Measurements from ENCODE around the gene CEMIP2. TPM values are rescaled to one million over a fixed set of nuclear protein-coding genes. Genes with fewer than 3 reads are reported as not detected.
A peak's percentile ranks its signal among the peaks of the same experiment; 100 is the strongest.

The CEMIP2 gene
- polyA plus RNA-seq, 1 of the 3 experiments (the other 2 are of a cell fraction): 39.8 TPM

- no peak overlapping the region for H3K27ac ChIP-seq (ENCODE audit: low read depth in 2 of 2, low read length in 1 of 2)
- no peak for DNase-seq
- no peaks in the 10 kb centered on the region for H3K9me2 ChIP-seq
- no peaks in the 10 kb centered on the region for H3F3A ChIP-seq (replicated peaks; ENCODE audit: insufficient read depth)
- CTCF ChIA-PET: no interaction called here
- H3K79me2 ChIP-seq (ENCODE audit: insufficient read depth): no peaks in the 10 kb centered on the region
- H4K20me1 ChIP-seq (ENCODE audit: insufficient read depth): no peaks in the 10 kb centered on the region
- peaks cover 0 to 5% of the 10 kb centered on the region in 2 experiments; a peak in 2 of 4 replicates for H3K4me1 ChIP-seq (ENCODE audit: control insufficient read depth in 1 of 2, insufficient read depth in 2 of 2, low read depth in 1 of 2, low read length in 1 of 2)
- H3K4me3 ChIP-seq (ENCODE audit: low read depth in 2 of 2, low read length in 1 of 2): no peak overlapping the region
- H3K9me3 ChIP-seq: no peaks in the 10 kb centered on the region
- 42% methylated on average over 4 of the region's 4 CpGs for WGBS (ENCODE audit: low lambda C conversion rate)
- TF ChIP-seq YY1 (IDR thresholded peaks at IDR 0.05; ENCODE audit: low read depth): no peak
- no peak overlapping the region for H3K4me2 ChIP-seq
- POLR2A ChIA-PET: no interaction called here
- H3K27me3 ChIP-seq (ENCODE audit: insufficient read depth): no peaks in the 10 kb centered on the region
- no peak overlapping the region for H3K9ac ChIP-seq
- no peak overlapping the region for H2AFZ ChIP-seq (ENCODE audit: low read depth)
- H3K36me3 ChIP-seq (replicated peaks in 1 of 2; ENCODE audit: control insufficient read depth in 1 of 2, insufficient read depth in 2 of 2, low read length in 1 of 2): no peaks in the 10 kb centered on the region
Observed at GRCh38 chr9:71736236-71736635, 32.1 kb downstream of the CEMIP2 start.

DNA sequence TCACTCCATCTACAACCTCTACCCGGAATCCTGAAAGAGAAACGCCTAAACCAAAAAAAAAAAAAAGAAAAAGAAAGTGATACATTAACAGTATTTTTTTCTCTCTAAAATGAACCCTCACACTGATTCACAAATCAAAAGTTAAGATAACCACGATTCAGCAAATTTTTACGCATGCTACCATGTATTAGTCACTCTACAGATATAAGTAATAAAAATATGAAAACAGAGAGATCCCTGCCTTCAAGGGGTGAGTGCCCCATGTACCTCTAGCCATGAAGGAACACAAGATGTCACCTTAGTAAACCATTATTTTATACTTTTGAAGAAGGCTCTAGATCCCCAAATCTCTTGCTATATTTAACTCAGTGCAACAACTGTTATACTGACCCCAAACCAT, 33.4 kb downstream of the CEMIP2 start:
- Histone ChIP-seq H3K79me2 (ENCODE audit: insufficient read depth) (no peaks in the 10 kb centered on the region), H3K4me3 (ENCODE audit: low read depth in 2 of 2, low read length in 1 of 2) (no peak overlapping the region), H3K9me2 (no peaks in the 10 kb centered on the region), H3F3A (replicated peaks; ENCODE audit: insufficient read depth) (no peaks in the 10 kb centered on the region), H3K27me3 (ENCODE audit: insufficient read depth) (no peaks in the 10 kb centered on the region), H3K9me3 (no peaks in the 10 kb centered on the region), H3K36me3 (replicated peaks in 1 of 2; ENCODE audit: control insufficient read depth in 1 of 2, insufficient read depth in 2 of 2, low read length in 1 of 2) (peaks cover 3 to 8% of the 10 kb centered on the region in 2 experiments), H3K9ac (no peak overlapping the region), H3K27ac (ENCODE audit: low read depth in 2 of 2, low read length in 1 of 2) (no peak overlapping the region), H3K4me1 (ENCODE audit: control insufficient read depth in 1 of 2, insufficient read depth in 2 of 2, low read depth in 1 of 2, low read length in 1 of 2) (peaks cover 0 to 5% of the 10 kb centered on the region in 2 experiments; a peak in 2 of 4 replicates), H2AFZ (ENCODE audit: low read depth) (no peak overlapping the region), H3K4me2 (no peak overlapping the region), H4K20me1 (ENCODE audit: insufficient read depth) (no peaks in the 10 kb centered on the region)
- 43% methylated on average over 4 of the region's 4 CpGs for WGBS (ENCODE audit: low lambda C conversion rate)
- CTCF ChIA-PET: no interaction called here
- POLR2A ChIA-PET: no interaction called here
- DNase-seq: no peak
- TF ChIP-seq EP300 (IDR thresholded peaks at IDR 0.05; ENCODE audit: borderline replicate concordance in 1 of 2, low read depth in 1 of 2, low read length in 1 of 2) (no peak), JUND (IDR thresholded peaks at IDR 0.05) (no peak), EZH2phosphoT487 (IDR thresholded peaks at IDR 0.05; ENCODE audit: borderline replicate concordance, low read depth) (no peak)

GRCh38 chr9:71733176-71733575, 35.1 kb downstream of the CEMIP2 start:
- peak overlapping the region; percentile 56; the same call in 1 of the 2 replicates for H3K4me2 ChIP-seq
- no peaks in the 10 kb centered on the region for H3K27me3 ChIP-seq (ENCODE audit: insufficient read depth)
- ChIA-PET POLR2A (no interaction called here), CTCF (interaction anchor here (0.6 kb wide), 1 partner anchor 888 kb away, joined by 3 read pairs; no protein-coding TSS in a partner anchor)
- H3K9me3 ChIP-seq: no peaks in the 10 kb centered on the region
- peaks cover 4 to 12% of the 10 kb centered on the region in 2 experiments for H3K36me3 ChIP-seq (replicated peaks in 1 of 2; ENCODE audit: control insufficient read depth in 1 of 2, insufficient read depth in 2 of 2, low read length in 1 of 2)
- peak overlapping the region; percentile 2; the same call in 1 of the 2 replicates for H3K9ac ChIP-seq
- peak overlapping the region; percentile 44 to 71; a peak in 3 of 4 replicates for H3K27ac ChIP-seq (ENCODE audit: low read depth in 2 of 2, low read length in 1 of 2)
- no peak overlapping the region for H2AFZ ChIP-seq (ENCODE audit: low read depth)
- no peaks in the 10 kb centered on the region for H3K9me2 ChIP-seq
- no peak for DNase-seq
- no peaks in the 10 kb centered on the region for H3F3A ChIP-seq (replicated peaks; ENCODE audit: insufficient read depth)
- H3K4me3 ChIP-seq (ENCODE audit: low read depth in 2 of 2, low read length in 1 of 2): no peak overlapping the region
- no peaks in the 10 kb centered on the region for H4K20me1 ChIP-seq (ENCODE audit: insufficient read depth)
- no peaks in the 10 kb centered on the region for H3K79me2 ChIP-seq (ENCODE audit: insufficient read depth)
- TF ChIP-seq YY1 (IDR thresholded peaks at IDR 0.05; ENCODE audit: low read depth) (no peak), SMC3 (IDR thresholded peaks at IDR 0.05; ENCODE audit: low read depth, low read length) (no peak), EP300 (IDR thresholded peaks at IDR 0.05; ENCODE audit: borderline replicate concordance in 1 of 2, low read depth in 1 of 2, low read length in 1 of 2) (peak in 1 of 2 experiments; percentile 16; a peak in 1 of 4 replicates), TCF12 (IDR thresholded peaks at IDR 0.05) (peak; percentile 53)
- TF ChIP-seq, protein P1, sequence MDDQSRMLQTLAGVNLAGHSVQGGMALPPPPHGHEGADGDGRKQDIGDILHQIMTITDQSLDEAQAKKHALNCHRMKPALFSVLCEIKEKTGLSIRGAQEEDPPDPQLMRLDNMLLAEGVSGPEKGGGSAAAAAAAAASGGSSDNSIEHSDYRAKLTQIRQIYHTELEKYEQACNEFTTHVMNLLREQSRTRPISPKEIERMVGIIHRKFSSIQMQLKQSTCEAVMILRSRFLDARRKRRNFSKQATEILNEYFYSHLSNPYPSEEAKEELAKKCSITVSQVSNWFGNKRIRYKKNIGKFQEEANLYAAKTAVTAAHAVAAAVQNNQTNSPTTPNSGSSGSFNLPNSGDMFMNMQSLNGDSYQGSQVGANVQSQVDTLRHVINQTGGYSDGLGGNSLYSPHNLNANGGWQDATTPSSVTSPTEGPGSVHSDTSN (IDR thresholded peaks at IDR 0.05): peak; percentile 40; the same call in 1 of the 2 replicates
- TF ChIP-seq, protein P2, sequence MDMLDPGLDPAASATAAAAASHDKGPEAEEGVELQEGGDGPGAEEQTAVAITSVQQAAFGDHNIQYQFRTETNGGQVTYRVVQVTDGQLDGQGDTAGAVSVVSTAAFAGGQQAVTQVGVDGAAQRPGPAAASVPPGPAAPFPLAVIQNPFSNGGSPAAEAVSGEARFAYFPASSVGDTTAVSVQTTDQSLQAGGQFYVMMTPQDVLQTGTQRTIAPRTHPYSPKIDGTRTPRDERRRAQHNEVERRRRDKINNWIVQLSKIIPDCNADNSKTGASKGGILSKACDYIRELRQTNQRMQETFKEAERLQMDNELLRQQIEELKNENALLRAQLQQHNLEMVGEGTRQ (IDR thresholded peaks at IDR 0.05; ENCODE audit: borderline replicate concordance, low read depth, low read length): no peak
- TF ChIP-seq, protein P3, sequence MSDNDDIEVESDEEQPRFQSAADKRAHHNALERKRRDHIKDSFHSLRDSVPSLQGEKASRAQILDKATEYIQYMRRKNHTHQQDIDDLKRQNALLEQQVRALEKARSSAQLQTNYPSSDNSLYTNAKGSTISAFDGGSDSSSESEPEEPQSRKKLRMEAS (IDR thresholded peaks at IDR 0.05; ENCODE audit: low read depth): no peak
- TF ChIP-seq, protein P4, sequence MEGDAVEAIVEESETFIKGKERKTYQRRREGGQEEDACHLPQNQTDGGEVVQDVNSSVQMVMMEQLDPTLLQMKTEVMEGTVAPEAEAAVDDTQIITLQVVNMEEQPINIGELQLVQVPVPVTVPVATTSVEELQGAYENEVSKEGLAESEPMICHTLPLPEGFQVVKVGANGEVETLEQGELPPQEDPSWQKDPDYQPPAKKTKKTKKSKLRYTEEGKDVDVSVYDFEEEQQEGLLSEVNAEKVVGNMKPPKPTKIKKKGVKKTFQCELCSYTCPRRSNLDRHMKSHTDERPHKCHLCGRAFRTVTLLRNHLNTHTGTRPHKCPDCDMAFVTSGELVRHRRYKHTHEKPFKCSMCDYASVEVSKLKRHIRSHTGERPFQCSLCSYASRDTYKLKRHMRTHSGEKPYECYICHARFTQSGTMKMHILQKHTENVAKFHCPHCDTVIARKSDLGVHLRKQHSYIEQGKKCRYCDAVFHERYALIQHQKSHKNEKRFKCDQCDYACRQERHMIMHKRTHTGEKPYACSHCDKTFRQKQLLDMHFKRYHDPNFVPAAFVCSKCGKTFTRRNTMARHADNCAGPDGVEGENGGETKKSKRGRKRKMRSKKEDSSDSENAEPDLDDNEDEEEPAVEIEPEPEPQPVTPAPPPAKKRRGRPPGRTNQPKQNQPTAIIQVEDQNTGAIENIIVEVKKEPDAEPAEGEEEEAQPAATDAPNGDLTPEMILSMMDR (IDR thresholded peaks at IDR 0.05): no peak
- peaks cover 0 to 5% of the 10 kb centered on the region in 2 experiments; a peak in 2 of 4 replicates for H3K4me1 ChIP-seq (ENCODE audit: control insufficient read depth in 1 of 2, insufficient read depth in 2 of 2, low read depth in 1 of 2, low read length in 1 of 2)
- 21% methylated on average over 1 of the region's 1 CpG for WGBS (ENCODE audit: low lambda C conversion rate)
